OCI-LY1 (cell line): ENCODE results near the gene NECAB2.

Experiments used
- H2AFZ ChIP-seq: fragments of 200-600 bp; sonication (generic), shearing (Covaris generic); 2 replicates; pipeline ENCODE4 v1.6.0; 2014; ENCODE audit warnings: antibody characterized with exemption, mild to moderate bottlenecking, low read length
- H3F3A ChIP-seq: fragments of 200-600 bp; sonication (generic), shearing (Covaris generic); 2 replicates; pipeline ENCODE4 v1.6.0; 2014; ENCODE audit warnings: mild to moderate bottlenecking, antibody characterized with exemption, low read length, moderate library complexity; ENCODE audit not compliant: insufficient read depth
- H3K27ac ChIP-seq: fragments of 200-600 bp; sonication (generic); 2 replicates; pipeline ENCODE4 v1.5.1; 2014; ENCODE audit warnings: low read length, mixed run types, mild to moderate bottlenecking, low read depth; ENCODE audit not compliant: poor library complexity, severe bottlenecking
- H3K27me3 ChIP-seq: fragments of 200-600 bp; sonication (generic); 2 replicates; pipeline ENCODE4 v1.6.0; 2014; ENCODE audit warnings: antibody characterized with exemption, mild to moderate bottlenecking, low read length, moderate library complexity; ENCODE audit not compliant: insufficient read depth
- H3K36me3 ChIP-seq: fragments of 200-600 bp; sonication (generic); 2 replicates; pipeline ENCODE4 v1.6.1; 2014; ENCODE audit warnings: mild to moderate bottlenecking, antibody characterized with exemption, low read length, moderate library complexity, mixed read lengths; ENCODE audit not compliant: insufficient read depth
- H3K4me1 ChIP-seq: fragments of 200-600 bp; sonication (generic); 2 replicates; pipeline ENCODE4 v1.5.1; 2014; ENCODE audit warnings: mild to moderate bottlenecking, low read length, moderate library complexity; ENCODE audit not compliant: insufficient read depth, severe bottlenecking
- H3K4me2 ChIP-seq: fragments of 200-600 bp; sonication (generic), shearing (Covaris generic); 2 replicates; pipeline ENCODE4 v1.6.1; 2014; ENCODE audit warnings: low read length
- H3K4me3 ChIP-seq: fragments of 200-600 bp; sonication (generic); 2 replicates; pipeline ENCODE4 v1.5.1; 2014; ENCODE audit warnings: low read length, low read depth, mild to moderate bottlenecking, mixed read lengths; ENCODE audit not compliant: poor library complexity, severe bottlenecking
- H3K79me2 ChIP-seq: fragments of 200-600 bp; shearing (Covaris generic); 2 replicates; pipeline ENCODE4 v1.6.1; 2016; ENCODE audit warnings: mixed run types, low read length, mixed read lengths; ENCODE audit not compliant: insufficient read depth
- H3K9ac ChIP-seq: fragments of 200-600 bp; sonication (generic), shearing (Covaris generic); 2 replicates; pipeline ENCODE4 v1.6.1; 2014; ENCODE audit warnings: mild to moderate bottlenecking, low read length, mixed read lengths
- H3K9me2 ChIP-seq: fragments of 200-600 bp; sonication (generic), shearing (Covaris generic); 2 replicates; pipeline ENCODE4 v1.6.1; 2014; ENCODE audit warnings: low read depth, mild to moderate bottlenecking, low read length, mixed read lengths
- H3K9me3 ChIP-seq: fragments of 200-600 bp; shearing (Covaris generic); 2 replicates; pipeline ENCODE4 v1.6.1; 2014; ENCODE audit warnings: low read length, mixed read lengths
- H4K20me1 ChIP-seq: fragments of 200-600 bp; sonication (generic), shearing (Covaris generic); 2 replicates; pipeline ENCODE4 v1.6.0; 2016; ENCODE audit warnings: mild to moderate bottlenecking, low read length; ENCODE audit not compliant: insufficient read depth
- EZH2 ChIP-seq: fragments of 200-600 bp; sonication (generic), shearing (Covaris generic); IDR thresholded peaks from 2 replicates; pipeline ENCODE4 v1.8.0; 2017; ENCODE audit warnings: borderline replicate concordance, mixed run types, mild to moderate bottlenecking, antibody characterized with exemption, low read length, moderate library complexity, mixed read lengths
- TF ChIP-seq, protein P1 (sequence below): fragments of 200-600 bp; sonication (generic), shearing (Covaris generic); IDR thresholded peaks from 2 replicates; pipeline ENCODE4 v1.5.1; 2017; ENCODE audit warnings: mild to moderate bottlenecking, antibody characterized with exemption, low read length, moderate library complexity, mixed read lengths

NECAB2 gene

DNA sequence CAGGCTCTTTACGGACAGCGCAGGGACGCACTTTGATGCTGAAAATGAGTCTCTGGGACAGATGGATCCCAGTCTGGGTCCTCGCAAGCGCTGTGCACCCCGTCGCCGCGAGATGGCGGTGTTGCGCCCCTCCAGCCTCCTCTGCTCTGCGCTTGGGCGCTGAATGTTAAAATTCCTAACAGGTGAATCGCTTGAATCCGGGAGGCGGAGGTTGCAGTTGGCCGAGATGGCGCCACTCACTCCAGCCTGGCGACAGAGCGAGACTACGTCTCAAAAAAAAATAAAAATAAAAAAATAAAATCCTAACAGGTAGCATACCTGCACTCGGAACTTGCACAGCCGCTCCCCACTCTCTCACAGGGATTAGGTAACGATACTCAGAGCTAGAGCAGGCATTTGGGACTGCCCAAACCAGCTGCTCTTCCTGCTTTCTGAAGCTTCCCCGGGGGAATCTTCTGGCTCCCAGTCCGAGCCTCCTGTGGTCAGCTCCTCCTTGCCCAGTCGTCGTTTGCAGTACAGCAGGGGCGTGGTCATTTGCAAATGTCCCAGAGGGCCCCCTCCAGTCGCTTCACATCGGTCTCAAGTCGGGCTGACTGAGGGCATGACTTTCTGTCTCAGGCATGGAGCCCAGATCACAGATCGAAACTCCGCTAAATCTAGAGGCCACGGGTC is 41.2 kb upstream of the NECAB2 start:
- no peak overlapping the region for H3K27ac ChIP-seq
- H3K27me3 ChIP-seq = 0 out of 2 replicates have a peak, but pooled peaks cover 3% of the 10 kb centered on the region
- no peaks in the 10 kb centered on the region for H3F3A ChIP-seq
- H3K9me2 ChIP-seq = no peaks in the 10 kb centered on the region
- H3K4me3 ChIP-seq = no peak overlapping the region
- no peak for TF ChIP-seq EZH2
- TF ChIP-seq, protein P1, sequence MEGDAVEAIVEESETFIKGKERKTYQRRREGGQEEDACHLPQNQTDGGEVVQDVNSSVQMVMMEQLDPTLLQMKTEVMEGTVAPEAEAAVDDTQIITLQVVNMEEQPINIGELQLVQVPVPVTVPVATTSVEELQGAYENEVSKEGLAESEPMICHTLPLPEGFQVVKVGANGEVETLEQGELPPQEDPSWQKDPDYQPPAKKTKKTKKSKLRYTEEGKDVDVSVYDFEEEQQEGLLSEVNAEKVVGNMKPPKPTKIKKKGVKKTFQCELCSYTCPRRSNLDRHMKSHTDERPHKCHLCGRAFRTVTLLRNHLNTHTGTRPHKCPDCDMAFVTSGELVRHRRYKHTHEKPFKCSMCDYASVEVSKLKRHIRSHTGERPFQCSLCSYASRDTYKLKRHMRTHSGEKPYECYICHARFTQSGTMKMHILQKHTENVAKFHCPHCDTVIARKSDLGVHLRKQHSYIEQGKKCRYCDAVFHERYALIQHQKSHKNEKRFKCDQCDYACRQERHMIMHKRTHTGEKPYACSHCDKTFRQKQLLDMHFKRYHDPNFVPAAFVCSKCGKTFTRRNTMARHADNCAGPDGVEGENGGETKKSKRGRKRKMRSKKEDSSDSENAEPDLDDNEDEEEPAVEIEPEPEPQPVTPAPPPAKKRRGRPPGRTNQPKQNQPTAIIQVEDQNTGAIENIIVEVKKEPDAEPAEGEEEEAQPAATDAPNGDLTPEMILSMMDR = peak; percentile 82
- H3K36me3 ChIP-seq = no peaks in the 10 kb centered on the region
- no peak overlapping the region for H2AFZ ChIP-seq
- no peaks in the 10 kb centered on the region for H4K20me1 ChIP-seq
- no peaks in the 10 kb centered on the region for H3K9me3 ChIP-seq
- no peaks in the 10 kb centered on the region for H3K79me2 ChIP-seq
- no peaks in the 10 kb centered on the region for H3K4me1 ChIP-seq
- no peak overlapping the region for H3K9ac ChIP-seq
- no peak overlapping the region for H3K4me2 ChIP-seq

DNA sequence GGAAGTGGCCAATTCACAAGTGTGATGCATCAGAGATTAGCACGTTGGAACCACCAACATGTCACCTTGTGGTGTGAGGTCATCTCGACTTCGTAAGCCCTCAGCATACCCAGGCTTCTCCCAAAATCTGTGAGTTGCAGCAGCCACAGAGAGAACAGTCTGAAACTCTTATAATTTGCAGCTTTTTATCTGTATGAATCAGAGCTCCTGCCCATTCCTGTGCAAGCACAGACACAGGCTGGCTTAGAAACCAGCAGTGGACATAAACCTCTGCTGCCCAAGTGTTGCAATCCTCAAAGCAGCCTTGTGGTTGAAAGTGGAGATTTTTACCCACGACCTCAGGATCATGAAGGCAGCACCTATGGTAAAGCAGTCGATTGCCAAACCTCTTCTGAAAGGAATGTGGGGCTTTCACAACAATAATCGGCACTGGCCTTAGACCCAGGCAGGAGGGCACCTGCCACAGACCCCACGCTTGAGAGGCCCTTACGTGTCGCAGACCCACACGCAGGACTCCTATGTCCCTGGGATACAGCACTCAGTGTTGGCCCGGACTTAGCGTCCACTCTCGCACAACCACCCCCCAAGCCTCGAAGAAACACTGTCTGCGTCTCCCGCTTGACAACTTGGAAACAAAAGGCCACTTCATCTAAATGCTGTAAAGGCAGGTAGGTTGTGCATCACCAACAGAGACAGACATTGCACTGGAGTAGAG is 39.5 kb upstream of the NECAB2 start:
- Histone ChIP-seq H3K79me2 (no peaks in the 10 kb centered on the region), H3K36me3 (no peaks in the 10 kb centered on the region), H3K9me3 (no peaks in the 10 kb centered on the region), H3F3A (no peaks in the 10 kb centered on the region), H3K9me2 (no peaks in the 10 kb centered on the region), H3K4me1 (no peaks in the 10 kb centered on the region), H2AFZ (no peak overlapping the region), H3K4me2 (no peak overlapping the region), H4K20me1 (no peaks in the 10 kb centered on the region), H3K27ac (no peak overlapping the region), H3K9ac (no peak overlapping the region), H3K27me3 (0 out of 2 replicates have a peak, but pooled peaks cover 3% of the 10 kb centered on the region), H3K4me3 (no peak overlapping the region)
- TF ChIP-seq, protein P1 = no peak
- TF ChIP-seq EZH2 = no peak

DNA sequence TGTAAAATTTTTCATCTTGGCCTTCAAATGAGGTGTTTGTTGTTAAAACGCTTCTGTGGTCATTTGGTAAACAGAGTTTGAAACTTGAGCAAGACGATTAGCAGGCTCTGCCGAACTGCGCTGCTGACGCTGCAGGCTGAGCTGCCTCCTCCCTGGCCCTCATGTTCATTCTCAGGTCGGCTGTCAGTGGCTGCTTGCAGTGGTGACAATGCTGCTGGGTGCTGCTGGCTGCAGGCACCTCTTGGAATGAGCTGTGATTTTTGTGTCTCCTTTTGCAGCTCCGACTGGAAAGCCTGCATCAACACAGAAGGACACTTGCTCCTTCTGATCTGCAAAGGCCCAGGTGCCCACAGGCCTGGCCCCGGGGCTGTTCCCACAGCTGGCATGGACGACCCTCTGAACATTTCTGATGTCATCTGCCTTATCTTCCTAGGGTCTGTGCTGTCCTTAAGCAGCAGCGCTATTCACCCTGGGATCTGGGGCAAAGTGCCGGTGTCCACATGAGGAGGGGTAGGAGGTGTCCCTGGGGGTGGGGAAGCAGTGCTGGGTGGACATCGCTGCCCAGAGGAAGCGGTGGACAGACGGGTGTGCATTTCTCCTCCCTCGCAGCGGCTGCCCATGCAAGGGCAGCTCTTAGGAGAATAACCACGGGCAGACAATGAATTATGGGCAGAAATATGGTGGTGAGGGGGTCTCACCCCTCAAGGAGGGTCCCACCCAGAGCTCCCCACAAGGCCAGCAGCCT is 38.1 kb upstream of the NECAB2 start:
- Histone ChIP-seq H3K79me2 (no peaks in the 10 kb centered on the region), H3K9ac (no peak overlapping the region), H3K36me3 (no peaks in the 10 kb centered on the region), H3K4me3 (no peak overlapping the region), H3F3A (no peaks in the 10 kb centered on the region), H2AFZ (no peak overlapping the region), H3K27me3 (0 out of 2 replicates have a peak, but pooled peaks cover 3% of the 10 kb centered on the region), H3K27ac (no peak overlapping the region), H3K9me2 (no peaks in the 10 kb centered on the region), H3K4me1 (no peaks in the 10 kb centered on the region), H3K4me2 (no peak overlapping the region), H3K9me3 (no peaks in the 10 kb centered on the region), H4K20me1 (no peaks in the 10 kb centered on the region)
- TF ChIP-seq, protein P1 = no peak
- TF ChIP-seq EZH2 = no peak
